Measurements from ENCODE around the gene KRTAP4-12.
"Not testable (repeated sequence)": the region's sequence is repeated elsewhere in the genome, so short reads cannot be mapped to it uniquely, and the experiment has no call there.

Gene KRTAP4-12

GRCh38 chr17:41088760-41089352 lies 35.1 kb downstream of the KRTAP4-12 start:
- DNase-seq (ENCODE audit: low read depth): not testable (repeated sequence)

- not testable (repeated sequence) for DNase-seq (ENCODE audit: low read depth)
These were observed 39.7 kb downstream of the KRTAP4-12 start, which contains the start of gene KRTAP4-7 for GRCh38 chr17:41084100-41084856. TSS of gene KRTAP4-7 (plus strand) at chr17:41084150. CDS start at chr17:41084207, 57 bp downstream.

- DNase-seq (ENCODE audit: low read depth): not testable (repeated sequence)
These were observed 40.6 kb downstream of the KRTAP4-12 start for GRCh38 chr17:41083427-41083826.

- DNase-seq (ENCODE audit: low read depth): no peak
These were observed 41.4 kb downstream of the KRTAP4-12 start for GRCh38 chr17:41082626-41083025.

- no peak for DNase-seq (ENCODE audit: low read depth)
These were observed 47.2 kb downstream of the KRTAP4-12 start for GRCh38 chr17:41076788-41077187.

GRCh38 chr17:41073676-41074075 lies 50.3 kb downstream of the KRTAP4-12 start:
- no peak for DNase-seq (ENCODE audit: low read depth)
